Measurements from ENCODE around the gene RCC1. TPM values are rescaled to one million over a fixed set of nuclear protein-coding genes. Genes with fewer than 3 reads are reported as not detected.

RCC1 gene
- total RNA-seq, 4 donors from 2014 or later = 9.4 to 22.8 (median 14.0) TPM

DNA sequence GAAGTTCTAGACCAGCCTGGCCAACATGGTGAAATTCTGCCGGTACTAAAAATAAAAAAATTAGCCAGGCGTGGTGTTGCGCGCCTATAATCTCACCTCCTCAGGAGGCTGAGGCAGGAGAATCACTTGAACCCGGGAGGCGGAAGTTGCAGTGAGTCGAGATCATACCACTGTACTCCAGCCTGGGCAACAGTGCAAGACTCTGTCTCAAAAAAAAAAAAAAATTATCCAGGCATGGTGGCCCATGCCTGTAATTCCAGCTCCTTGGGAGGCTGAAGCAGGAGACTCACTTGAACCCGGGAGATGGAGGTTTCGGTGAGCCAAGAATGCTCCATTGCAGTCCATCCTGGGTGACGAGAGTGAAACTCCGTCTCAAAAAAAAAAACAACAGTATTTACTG lies 67.7 kb downstream of the RCC1 start:
- TF ChIP-seq, protein P1, sequence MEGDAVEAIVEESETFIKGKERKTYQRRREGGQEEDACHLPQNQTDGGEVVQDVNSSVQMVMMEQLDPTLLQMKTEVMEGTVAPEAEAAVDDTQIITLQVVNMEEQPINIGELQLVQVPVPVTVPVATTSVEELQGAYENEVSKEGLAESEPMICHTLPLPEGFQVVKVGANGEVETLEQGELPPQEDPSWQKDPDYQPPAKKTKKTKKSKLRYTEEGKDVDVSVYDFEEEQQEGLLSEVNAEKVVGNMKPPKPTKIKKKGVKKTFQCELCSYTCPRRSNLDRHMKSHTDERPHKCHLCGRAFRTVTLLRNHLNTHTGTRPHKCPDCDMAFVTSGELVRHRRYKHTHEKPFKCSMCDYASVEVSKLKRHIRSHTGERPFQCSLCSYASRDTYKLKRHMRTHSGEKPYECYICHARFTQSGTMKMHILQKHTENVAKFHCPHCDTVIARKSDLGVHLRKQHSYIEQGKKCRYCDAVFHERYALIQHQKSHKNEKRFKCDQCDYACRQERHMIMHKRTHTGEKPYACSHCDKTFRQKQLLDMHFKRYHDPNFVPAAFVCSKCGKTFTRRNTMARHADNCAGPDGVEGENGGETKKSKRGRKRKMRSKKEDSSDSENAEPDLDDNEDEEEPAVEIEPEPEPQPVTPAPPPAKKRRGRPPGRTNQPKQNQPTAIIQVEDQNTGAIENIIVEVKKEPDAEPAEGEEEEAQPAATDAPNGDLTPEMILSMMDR (IDR thresholded peaks at IDR 0.05) = no peak
- no peak for TF ChIP-seq POLR2A (IDR thresholded peaks at IDR 0.05)
- no peaks in the 10 kb centered on the region for H3K27me3 ChIP-seq
- no peak overlapping the region for H3K4me3 ChIP-seq (replicated peaks in 1 of 3)
- intact Hi-C loops (cut with DNase I) = no loop called here
- DNase-seq = no peak
- no peaks in the 10 kb centered on the region for H3K4me1 ChIP-seq
- WGBS, 2 donors = 98% methylated on average over 11 of the region's 11 CpGs
- H3K9me3 ChIP-seq = no peaks in the 10 kb centered on the region
- no peak overlapping the region for H3K27ac ChIP-seq
- peaks cover 41 to 54% of the 10 kb centered on the region in 2 donors for H3K36me3 ChIP-seq

DNA sequence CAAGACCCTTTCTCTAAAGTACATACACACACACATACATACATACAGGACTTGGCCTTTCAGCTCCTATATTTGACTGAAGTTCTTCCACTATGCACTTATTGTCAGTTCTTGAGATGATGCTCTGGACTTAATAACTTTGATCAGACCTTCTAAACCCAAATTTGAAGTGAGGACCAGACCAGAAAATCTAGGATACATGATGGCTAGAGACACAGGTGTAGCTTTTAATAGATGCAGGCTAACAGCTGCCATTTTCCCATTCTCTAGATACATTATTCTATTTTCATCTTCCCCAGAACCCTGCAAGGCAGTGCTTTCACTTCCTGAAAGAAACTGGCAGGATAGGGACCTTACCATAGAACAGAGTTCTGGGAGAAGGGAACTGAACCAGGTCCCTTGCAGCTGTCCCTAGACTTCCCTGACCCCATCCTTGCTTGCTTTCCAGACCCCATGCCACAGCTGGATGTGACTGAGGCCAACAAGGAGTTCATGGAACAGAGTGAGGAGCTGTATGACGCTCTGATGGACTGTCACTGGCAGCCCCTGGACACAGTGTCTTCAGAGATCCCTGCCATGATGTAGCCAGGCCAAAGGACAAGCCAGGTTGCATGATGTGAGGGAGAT lies 71.3 kb downstream of the RCC1 start:
- H3K4me1 ChIP-seq = peaks cover 8 to 14% of the 10 kb centered on the region in 2 donors
- H3K36me3 ChIP-seq = peaks cover 38 to 45% of the 10 kb centered on the region in 2 donors
- 94 to 100% methylated on average over 1 of the region's 1 CpG for whole genome bisulfite sequencing, 2 donors
- H3K4me3 ChIP-seq (replicated peaks in 1 of 3) = no peak overlapping the region
- H3K9me3 ChIP-seq = no peaks in the 10 kb centered on the region
- H3K27me3 ChIP-seq = no peaks in the 10 kb centered on the region
- intact Hi-C loops (cut with DNase I) = no loop called here
- no peak overlapping the region for H3K27ac ChIP-seq
- DNase-seq = no peak
- TF ChIP-seq, protein P1 (IDR thresholded peaks at IDR 0.05) = no peak
- no peak for TF ChIP-seq POLR2A (IDR thresholded peaks at IDR 0.05)

DNA sequence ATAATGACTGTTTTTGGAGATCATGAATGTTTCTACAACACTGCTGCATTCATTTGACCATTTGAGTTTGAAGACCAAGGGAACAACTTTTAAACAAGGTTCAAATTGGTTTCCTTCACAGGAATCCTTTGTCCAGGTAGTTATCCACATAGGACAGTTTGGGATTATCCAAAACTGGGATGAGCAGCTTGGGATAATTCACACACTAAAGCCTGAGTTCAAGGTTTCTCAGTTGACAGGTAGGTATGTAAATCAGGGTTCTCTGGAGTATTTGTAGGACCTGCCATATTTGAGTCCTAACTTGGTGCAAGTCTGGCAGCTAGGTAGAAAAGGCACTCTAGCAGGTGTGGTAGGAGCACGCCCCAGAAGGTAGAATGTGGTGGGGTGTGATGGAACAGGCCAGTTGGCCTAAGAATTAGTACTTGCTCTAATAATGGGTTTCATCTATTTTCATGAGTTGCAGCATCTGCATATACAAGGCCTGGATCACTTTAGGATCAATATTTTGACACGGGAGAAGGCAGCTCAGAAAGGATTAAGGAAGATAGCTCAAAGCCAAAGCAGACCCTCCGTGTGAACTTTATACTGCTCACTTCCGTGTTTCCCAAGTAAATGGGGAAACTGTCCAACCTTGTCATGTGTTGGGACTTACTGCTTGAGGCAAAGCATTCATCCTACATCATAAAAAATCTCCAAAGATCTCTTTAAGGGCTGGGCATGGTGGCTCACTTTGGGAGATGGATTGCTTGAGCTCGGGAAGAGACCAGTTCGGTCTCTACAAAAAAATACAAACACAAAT lies 72.1 kb downstream of the RCC1 start:
- no peak overlapping the region for H3K27ac ChIP-seq
- DNase-seq = no peak
- 89 to 90% methylated on average over 6 of the region's 6 CpGs for WGBS, 2 donors
- H3K4me1 ChIP-seq = peaks cover 11 to 14% of the 10 kb centered on the region in 2 donors
- no peak overlapping the region for H3K4me3 ChIP-seq (replicated peaks in 1 of 3)
- no peaks in the 10 kb centered on the region for H3K9me3 ChIP-seq
- intact Hi-C loops (cut with DNase I) = no loop called here
- H3K27me3 ChIP-seq = no peaks in the 10 kb centered on the region
- TF ChIP-seq, protein P1 (IDR thresholded peaks at IDR 0.05) = no peak
- TF ChIP-seq POLR2A (IDR thresholded peaks at IDR 0.05) = no peak
- H3K36me3 ChIP-seq = peaks cover 38 to 40% of the 10 kb centered on the region in 2 donors

DNA sequence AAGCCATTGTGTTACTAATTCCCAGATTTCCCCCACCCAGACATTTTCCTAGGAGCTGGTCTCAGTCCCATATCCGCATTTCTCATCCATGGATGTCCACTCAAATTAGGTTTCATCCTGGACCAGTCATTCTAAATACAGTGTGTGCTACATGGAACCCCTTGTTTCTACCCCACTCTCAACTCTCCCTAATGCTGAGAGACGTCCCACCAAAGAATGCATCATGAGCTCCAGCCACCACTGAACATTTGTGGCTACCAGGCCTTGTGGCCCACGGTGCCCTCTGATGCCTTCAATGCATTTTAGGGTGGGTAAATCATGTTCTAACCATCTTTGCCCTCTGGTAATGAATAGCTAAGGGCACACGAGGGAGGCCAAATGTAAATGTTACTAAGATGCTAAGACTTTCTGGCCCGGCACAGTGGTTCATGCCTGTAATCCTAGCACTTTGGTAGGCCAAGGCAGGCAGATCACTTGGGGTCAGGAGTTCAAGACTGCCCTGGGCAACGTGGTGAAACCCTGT lies 72.9 kb downstream of the RCC1 start:
- H3K4me1 ChIP-seq = peaks cover 11 to 14% of the 10 kb centered on the region in 2 donors
- intact Hi-C loops (cut with DNase I) = no loop called here
- no peak for TF ChIP-seq POLR2A (IDR thresholded peaks at IDR 0.05)
- TF ChIP-seq, protein P1 (IDR thresholded peaks at IDR 0.05) = no peak
- H3K27me3 ChIP-seq = no peaks in the 10 kb centered on the region
- no peak overlapping the region for H3K4me3 ChIP-seq (replicated peaks in 1 of 3)
- H3K27ac ChIP-seq = no peak overlapping the region
- 86 to 89% methylated on average over 6 of the region's 6 CpGs for WGBS, 2 donors
- DNase-seq = no peak
- H3K36me3 ChIP-seq = peaks cover 32% of the 10 kb centered on the region in 2 donors
- no peaks in the 10 kb centered on the region for H3K9me3 ChIP-seq

DNA sequence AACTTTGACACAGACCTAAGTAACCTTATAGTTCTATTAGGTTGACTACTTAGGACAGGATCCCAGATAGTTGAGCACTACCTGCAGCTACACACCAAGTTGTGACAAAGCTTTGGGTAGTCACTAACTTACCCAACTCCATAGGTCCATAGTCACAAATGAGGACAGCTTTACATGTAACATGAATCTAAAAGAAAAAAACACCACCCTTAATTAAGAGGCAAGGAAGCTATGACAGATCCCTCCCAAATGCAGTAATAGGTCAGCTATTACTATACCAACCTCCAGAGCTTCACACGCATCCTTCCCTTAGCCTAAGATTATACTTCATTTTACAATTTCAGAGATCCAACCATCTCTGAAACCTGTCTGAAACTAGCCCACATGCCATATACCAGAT lies 73.6 kb downstream of the RCC1 start:
- H3K4me3 ChIP-seq (replicated peaks in 1 of 3) = no peak overlapping the region
- peaks cover 32% of the 10 kb centered on the region in 2 donors for H3K36me3 ChIP-seq
- no peak for DNase-seq
- no peaks in the 10 kb centered on the region for H3K9me3 ChIP-seq
- intact Hi-C loops (cut with DNase I) = no loop called here
- no peak overlapping the region for H3K27ac ChIP-seq
- peaks cover 11 to 14% of the 10 kb centered on the region in 2 donors for H3K4me1 ChIP-seq
- WGBS, 2 donors = 96 to 97% methylated on average over 1 of the region's 1 CpG
- no peaks in the 10 kb centered on the region for H3K27me3 ChIP-seq
- TF ChIP-seq, protein P1 (IDR thresholded peaks at IDR 0.05) = no peak
- no peak for TF ChIP-seq POLR2A (IDR thresholded peaks at IDR 0.05)
